Measurements from ENCODE around the gene VAMP7. TPM values are rescaled to one million over a fixed set of nuclear protein-coding genes. Genes with fewer than 3 reads are reported as not detected.

VAMP7 gene
- total and polyA plus RNA-seq, 2 of the 13 experiments (the other 11 are each of a cell fraction or from before 2014, with no cell fraction given): 13.4 to 20.7 TPM

DNA sequence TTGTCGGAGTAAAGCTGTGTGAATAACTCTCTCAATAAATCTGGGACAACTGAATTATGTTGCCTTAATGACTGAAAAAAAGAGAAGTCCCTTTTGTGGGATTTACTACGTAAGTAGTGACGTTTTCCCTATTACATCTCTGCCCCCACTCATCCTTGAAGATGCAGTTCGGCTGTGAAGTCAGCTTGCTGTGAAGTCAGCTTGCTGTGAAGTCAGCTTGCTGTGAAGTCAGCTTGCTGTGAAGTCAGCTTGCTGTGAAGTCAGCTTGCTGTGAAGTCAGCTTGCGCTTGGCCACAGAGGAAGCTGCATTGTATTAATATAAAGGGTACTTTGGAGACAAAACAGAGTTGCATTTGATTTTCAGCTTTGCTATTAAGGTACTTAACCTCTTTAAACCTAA, 8.0 kb upstream of the VAMP7 start:
- H3K36me3 ChIP-seq (replicated peaks in 1 of 2; ENCODE audit: control insufficient read depth in 1 of 2, insufficient read depth in 2 of 2, low read length in 2 of 2): no peaks in the 10 kb centered on the region
- H3K4me1 ChIP-seq (ENCODE audit: insufficient read depth, low read length): no peaks in the 10 kb centered on the region
- no peak overlapping the region for H3K4me2 ChIP-seq (ENCODE audit: low read depth, low read length)
- no peak for ATAC-seq
- H3K27ac ChIP-seq (ENCODE audit: extremely low read length, insufficient read depth, low read length): no peak overlapping the region
- 19% methylated on average over 5 of the region's 5 CpGs for WGBS (ENCODE audit: low lambda C conversion rate)
- BruUV-seq (replicated peaks): no TSS peak
- peaks cover 60% of the 10 kb centered on the region for H3K9me3 ChIP-seq (ENCODE audit: low read length)
- no peak for FAIRE-seq
- H3K79me2 ChIP-seq (ENCODE audit: insufficient read depth, low read length): no peaks in the 10 kb centered on the region
- ChIA-PET POLR2A (no interaction called here), CTCF (ENCODE audit: low intra/inter-chr PET ratio, low total read pairs) (no interaction called here)
- H3K4me3 ChIP-seq (replicated peaks in 1 of 3; ENCODE audit: insufficient read depth in 1 of 3, low read depth in 2 of 3, low read length in 3 of 3): no peak overlapping the region
- no peak overlapping the region for H3K9ac ChIP-seq (ENCODE audit: insufficient read depth, low read depth, low read length)
- TF ChIP-seq ASH2L (IDR thresholded peaks at IDR 0.05; ENCODE audit: insufficient read length, low read depth, low read length) (no peak), ZNF343 (CRISPR knock-in tag; IDR thresholded peaks at IDR 0.05) (no peak), ZNF709 (CRISPR knock-in tag; IDR thresholded peaks at IDR 0.05) (no peak), TOE1 (CRISPR knock-in tag; IDR thresholded peaks at IDR 0.05) (no peak), YEATS2 (CRISPR knock-in tag; IDR thresholded peaks at IDR 0.05; ENCODE audit: borderline replicate concordance) (no peak), GATAD2A (CRISPR knock-in tag; IDR thresholded peaks at IDR 0.05) (no peak), ZNF136 (CRISPR knock-in tag; IDR thresholded peaks at IDR 0.05; ENCODE audit: low read depth) (no peak), ZBTB21 (CRISPR knock-in tag; IDR thresholded peaks at IDR 0.05) (no peak), TEAD2 (CRISPR knock-in tag; IDR thresholded peaks at IDR 0.05) (no peak), MIER3 (CRISPR knock-in tag; IDR thresholded peaks at IDR 0.05; ENCODE audit: borderline replicate concordance) (no peak), SP140L (CRISPR knock-in tag; IDR thresholded peaks at IDR 0.05; ENCODE audit: borderline replicate concordance) (no peak), ZNF616 (CRISPR knock-in tag; IDR thresholded peaks at IDR 0.05; ENCODE audit: low read depth) (no peak), ZNF547 (CRISPR knock-in tag; IDR thresholded peaks at IDR 0.05) (no peak), ZNF766 (CRISPR knock-in tag; IDR thresholded peaks at IDR 0.05; ENCODE audit: borderline replicate concordance) (no peak), ZNF597 (CRISPR knock-in tag; IDR thresholded peaks at IDR 0.05) (no peak)
- TF ChIP-seq, protein P1, sequence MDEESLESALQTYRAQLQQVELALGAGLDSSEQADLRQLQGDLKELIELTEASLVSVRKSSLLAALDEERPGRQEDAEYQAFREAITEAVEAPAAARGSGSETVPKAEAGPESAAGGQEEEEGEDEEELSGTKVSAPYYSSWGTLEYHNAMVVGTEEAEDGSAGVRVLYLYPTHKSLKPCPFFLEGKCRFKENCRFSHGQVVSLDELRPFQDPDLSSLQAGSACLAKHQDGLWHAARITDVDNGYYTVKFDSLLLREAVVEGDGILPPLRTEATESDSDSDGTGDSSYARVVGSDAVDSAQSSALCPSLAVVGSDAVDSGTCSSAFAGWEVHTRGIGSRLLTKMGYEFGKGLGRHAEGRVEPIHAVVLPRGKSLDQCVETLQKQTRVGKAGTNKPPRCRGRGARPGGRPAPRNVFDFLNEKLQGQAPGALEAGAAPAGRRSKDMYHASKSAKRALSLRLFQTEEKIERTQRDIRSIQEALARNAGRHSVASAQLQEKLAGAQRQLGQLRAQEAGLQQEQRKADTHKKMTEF (CRISPR knock-in tag; IDR thresholded peaks at IDR 0.05): no peak
- intact Hi-C loops (cut with micrococcal nuclease; ENCODE audit: unreplicated experiment) (loop anchor here (2.0 kb wide), 1 partner anchor 26 kb away; no protein-coding TSS in a partner anchor), in situ Hi-C loops (cut with HindIII; ENCODE audit: extremely low pct_ligation_motif_present, low pct_unique_long_range_greater_than_20kb) (no loop called here)
- no peaks in the 10 kb centered on the region for H4K20me1 ChIP-seq (ENCODE audit: insufficient read depth, low read length)
- no peak for DNase-seq (ENCODE audit: low spot score)
- H2AFZ ChIP-seq (ENCODE audit: low read length): no peak overlapping the region
- peaks cover 0 to 4% of the 10 kb centered on the region in 2 experiments; a peak in 1 of 5 replicates for H3K27me3 ChIP-seq (ENCODE audit: control insufficient read depth in 1 of 2, insufficient read depth in 2 of 2, low read length in 2 of 2)
